GM20431 (cell line): ENCODE measurements around the gene PIP4K2A.

Experiments used
- in situ Hi-C: fragments of 300-500 bp; cut with MseI, MboI; formaldehyde crosslinking; loops from one replicate; pipeline ENCODE4 v1.15.0; 2020; ENCODE audit warnings: low sequenced_read_pairs; ENCODE audit not compliant: unreplicated experiment

PIP4K2A gene

GRCh38 chr10:22647244-22647643, 67.1 kb downstream of the PIP4K2A start:
- in situ Hi-C loops, result no loop called here

DNA sequence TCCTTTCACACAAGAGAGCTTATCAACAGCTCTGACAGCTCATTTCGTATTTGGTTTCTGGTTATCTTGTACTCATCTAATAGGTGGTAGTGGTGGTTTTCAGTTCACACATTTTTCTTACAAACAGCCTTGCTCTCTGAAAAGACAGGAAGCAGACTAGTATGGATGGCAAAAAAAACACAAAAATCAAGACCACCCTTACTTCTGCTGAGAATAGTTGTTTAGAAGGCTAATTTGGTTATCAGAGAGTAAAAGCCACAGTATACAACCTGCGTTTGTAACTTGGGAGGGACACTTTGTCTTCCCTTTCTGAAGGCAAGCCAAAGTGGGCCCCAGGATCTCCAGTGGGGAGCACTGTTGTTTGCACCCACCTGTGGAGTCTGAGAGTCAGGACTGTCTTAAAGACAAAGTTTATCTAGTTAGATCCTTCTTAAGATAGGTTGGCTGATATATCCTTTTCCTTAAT, 68.0 kb downstream of the PIP4K2A start:
- in situ Hi-C loops, result no loop called here

DNA sequence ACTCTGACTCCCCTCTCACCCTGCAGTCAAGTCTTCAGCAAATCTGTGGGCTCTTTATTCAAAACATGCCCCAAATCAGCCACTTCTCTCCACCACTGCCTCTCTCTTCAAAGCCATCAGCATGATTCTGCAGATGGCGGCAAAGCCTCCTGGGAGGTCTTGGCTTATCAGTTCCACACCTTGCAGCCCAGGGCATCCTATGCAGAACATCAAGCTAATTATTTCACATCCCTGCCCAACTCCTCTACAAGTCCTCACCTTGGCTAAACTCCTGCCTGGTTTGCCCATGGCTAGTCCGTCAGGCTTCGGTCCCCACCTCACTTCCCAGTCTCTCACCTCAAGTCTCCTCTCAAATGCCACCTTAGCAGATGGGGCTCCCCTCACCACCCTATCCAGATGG, 70.2 kb downstream of the PIP4K2A start:
- in situ Hi-C loops, result no loop called here

DNA sequence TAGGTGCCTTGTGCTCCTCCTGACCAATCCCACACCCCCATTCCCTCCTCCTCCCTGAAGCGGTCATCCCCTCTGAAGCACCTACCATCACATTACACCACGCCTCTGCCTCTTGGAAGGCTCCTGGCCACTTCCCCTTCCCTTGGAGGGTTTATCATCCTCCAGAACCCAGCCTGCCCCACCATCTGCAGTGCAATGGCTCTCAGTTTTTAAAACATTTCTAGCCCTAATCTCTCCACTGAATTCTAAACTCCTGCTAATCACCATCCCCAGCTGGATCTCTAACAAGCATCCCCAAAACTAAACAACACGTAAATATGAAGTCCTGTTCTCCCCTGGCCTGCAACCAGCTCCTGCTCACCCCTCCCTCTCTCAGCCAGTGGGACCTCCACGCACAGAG, 70.6 kb downstream of the PIP4K2A start:
- in situ Hi-C loops, result no loop called here

DNA sequence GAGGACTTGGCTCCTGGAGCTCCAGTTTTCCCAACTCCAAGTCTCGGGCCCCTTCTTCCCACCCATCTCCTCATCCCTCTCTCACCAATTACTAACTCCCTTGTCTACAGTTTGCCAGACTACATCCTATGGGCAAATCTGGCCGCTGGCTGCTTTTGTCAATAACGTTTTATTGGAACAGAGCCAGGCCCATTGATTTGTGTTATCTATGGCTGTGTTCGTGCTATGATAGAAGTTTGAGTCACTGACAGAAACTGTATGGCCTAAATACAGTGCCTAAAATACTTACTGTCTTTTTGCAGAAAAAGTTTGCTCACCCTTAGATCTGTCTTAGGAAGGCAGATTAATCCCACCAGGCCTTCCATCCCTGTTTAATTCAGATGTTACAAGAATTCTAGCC, 71.3 kb downstream of the PIP4K2A start:
- in situ Hi-C loops, result no loop called here

DNA sequence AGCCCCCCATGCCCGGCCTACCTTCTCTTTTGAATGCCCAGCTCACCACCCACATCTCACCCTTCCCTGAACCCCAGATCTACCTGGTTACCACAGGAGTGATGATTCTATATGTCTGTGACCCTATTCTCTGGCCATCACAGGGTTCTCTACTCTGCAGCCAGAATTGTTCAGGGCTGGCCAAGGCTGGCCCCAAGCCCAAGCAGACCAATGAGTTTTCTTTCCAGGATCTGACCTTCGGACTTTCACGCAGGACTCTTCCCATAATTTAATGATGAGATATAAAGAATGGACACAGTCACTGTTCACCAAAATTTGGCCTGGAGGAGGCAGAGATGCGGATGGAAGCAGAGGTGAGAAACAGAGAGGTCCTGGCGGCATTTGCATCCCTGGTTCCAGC, 72.6 kb downstream of the PIP4K2A start:
- in situ Hi-C loops, result no loop called here

- in situ Hi-C loops, result no loop called here
These were observed 74.0 kb downstream of the PIP4K2A start for GRCh38 chr10:22640359-22640758.

DNA sequence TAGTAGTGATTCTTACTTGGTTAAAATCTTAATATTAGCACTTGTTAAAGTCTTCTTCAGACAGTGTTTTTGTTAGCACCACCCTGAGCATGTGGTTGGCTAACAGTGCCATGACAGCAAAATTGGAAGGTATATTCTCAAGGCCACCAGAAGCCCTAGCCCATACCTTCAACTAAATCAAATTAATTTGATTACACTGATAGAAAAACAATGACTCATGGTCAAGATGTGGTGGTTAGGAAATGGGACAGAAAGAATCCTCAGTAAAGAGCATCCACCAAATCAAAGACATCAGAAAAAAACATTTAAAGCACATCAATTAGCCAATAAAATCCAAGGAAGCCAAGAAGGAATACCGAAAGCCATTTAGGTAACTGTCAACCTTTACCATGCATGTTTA, 75.5 kb downstream of the PIP4K2A start:
- in situ Hi-C loops, result no loop called here

DNA sequence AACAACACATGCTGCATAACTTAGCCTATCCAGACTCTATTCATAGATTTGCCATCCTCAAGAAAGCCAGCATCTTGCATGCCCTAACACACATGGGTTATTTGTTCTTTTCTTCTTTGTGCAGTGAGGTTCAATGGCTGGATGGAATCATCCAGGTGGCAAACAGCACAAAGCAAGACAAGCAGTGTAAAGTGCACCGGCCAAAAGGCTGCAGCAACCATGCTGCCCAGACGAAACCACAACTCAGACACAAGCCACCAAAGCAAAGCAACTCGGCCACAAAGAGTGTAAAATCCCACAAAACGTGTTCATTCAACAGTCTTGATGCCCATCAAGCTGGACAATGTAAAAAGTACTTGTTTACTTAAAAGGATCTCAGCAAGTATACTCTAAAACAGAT, 76.9 kb downstream of the PIP4K2A start:
- in situ Hi-C loops, result no loop called here

GRCh38 chr10:22635650-22636049, 78.7 kb downstream of the PIP4K2A start:
- in situ Hi-C loops, result no loop called here

DNA sequence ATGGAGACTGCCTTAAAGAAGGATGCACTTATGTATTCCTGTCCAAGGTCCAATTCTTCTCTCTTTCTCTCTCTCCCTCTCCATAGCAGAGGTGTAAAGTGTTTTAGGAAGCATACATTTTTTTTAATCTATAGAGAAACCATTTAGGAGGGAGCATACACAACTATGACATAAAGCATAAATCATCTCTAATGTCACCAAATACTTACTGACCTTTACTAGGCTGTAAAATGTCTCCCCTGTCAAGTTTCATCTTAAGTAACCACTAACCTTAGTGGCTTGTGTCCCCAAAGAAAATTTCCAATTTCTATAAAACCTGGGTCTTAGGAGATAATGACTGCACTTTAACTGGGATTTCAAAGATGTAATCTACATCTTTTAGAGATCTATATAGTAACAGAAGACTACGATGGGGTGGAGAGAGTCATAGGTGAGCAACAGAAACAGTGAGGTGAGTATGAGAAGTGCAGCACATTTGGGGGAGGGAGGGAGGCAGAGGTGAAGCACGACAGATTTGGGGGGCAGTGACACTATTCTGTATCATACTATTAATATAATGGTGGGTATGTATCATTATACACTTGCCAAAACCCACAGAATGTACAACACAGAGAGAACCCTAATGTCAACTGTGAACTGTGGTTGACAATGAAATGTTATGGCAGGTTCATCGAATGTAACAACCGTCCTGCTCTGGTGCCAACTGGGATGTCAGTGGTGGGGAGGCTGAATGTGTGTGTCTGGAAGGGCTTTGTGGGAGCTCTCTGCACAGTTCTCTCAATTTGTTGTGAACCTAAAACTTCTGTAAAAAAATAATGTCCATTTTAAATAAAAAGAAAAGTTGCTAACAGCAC, 79.5 kb downstream of the PIP4K2A start:
- in situ Hi-C loops, result no loop called here

GRCh38 chr10:22634093-22634492, 80.3 kb downstream of the PIP4K2A start:
- in situ Hi-C loops, result no loop called here

DNA sequence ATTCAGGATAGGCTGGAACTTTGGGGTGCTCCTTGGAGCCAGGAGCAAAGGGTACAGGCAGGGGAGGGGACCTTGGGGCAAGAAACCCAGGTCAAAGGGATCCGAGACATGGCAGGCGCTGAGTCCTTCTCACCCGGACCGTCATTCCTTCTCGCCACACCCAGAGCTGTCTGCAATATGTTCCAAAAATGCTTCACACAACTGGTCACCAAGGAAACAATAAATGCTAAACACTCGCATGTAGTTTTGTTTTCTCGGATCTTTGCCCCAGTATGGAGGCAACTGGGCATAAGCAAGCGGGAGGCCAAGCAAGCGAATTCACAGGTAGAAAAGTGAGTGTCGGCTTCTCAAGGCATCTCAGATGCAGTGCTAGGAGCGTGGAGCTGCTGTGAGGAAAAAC, 80.8 kb downstream of the PIP4K2A start:
- in situ Hi-C loops, result no loop called here

GRCh38 chr10:22633106-22633505, 81.3 kb downstream of the PIP4K2A start:
- in situ Hi-C loops, result no loop called here

GRCh38 chr10:22631646-22632278, 82.6 kb downstream of the PIP4K2A start:
- in situ Hi-C loops, result no loop called here

DNA sequence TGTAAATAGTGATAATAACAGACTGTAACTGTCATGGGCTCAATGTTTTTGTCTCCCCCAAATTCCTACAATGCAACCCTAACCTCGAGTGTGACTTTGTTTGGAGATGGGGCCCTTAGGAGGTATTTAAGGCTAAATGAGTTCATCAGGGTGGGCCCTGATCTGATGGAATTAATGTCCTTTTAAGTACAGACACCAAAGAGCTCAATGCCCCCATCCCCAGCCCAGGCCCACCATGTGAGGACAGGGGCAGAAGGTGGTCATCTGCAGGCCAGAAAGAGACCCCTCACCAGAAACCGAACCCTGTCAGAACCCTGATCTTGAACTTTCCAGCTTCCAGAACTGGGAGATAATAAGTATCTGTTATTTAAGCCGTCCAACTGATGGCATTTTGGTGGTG, 83.2 kb downstream of the PIP4K2A start:
- in situ Hi-C loops, result no loop called here

- in situ Hi-C loops, result no loop called here
These were observed 83.9 kb downstream of the PIP4K2A start for GRCh38 chr10:22630234-22631174.

DNA sequence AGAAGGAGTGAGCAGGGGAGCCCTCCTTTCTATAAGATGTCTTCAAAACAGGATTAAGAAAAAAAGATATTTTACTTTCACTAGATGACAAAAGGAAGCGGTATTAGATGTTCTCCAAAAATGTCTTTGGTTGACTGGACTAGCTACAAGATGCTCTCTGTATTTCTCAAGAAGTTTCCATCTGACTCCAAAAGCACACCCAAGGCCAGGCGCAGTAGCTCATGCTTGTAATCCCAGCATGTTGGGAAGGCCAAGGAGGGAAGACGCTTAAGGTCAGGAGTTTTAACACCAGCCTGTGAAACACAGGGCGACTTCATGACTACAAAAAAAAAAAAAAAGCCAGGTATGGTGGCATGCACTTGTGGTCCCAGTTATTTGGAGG, 84.5 kb downstream of the PIP4K2A start:
- in situ Hi-C loops, result no loop called here

- in situ Hi-C loops, result no loop called here
These were observed 85.3 kb downstream of the PIP4K2A start for GRCh38 chr10:22629126-22629525.

DNA sequence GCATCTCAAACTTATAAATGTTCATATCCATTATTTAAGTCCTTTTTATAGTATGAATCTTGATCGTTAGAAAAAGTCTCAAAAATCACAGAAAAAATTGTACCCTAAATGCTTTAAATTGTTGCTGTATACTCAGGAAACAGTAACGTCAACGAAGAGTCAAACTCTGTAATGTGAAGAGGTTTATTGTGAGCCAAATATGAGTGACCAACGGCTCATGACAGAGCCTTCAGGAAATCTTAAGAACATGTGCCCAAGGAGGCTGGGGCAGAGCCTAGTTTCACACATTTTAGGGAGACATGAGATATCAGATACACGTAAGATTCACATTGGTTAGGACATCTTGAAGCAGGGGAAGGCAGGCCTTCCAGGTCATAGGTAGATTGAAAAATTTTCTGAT, 86.1 kb downstream of the PIP4K2A start:
- in situ Hi-C loops, result no loop called here

DNA sequence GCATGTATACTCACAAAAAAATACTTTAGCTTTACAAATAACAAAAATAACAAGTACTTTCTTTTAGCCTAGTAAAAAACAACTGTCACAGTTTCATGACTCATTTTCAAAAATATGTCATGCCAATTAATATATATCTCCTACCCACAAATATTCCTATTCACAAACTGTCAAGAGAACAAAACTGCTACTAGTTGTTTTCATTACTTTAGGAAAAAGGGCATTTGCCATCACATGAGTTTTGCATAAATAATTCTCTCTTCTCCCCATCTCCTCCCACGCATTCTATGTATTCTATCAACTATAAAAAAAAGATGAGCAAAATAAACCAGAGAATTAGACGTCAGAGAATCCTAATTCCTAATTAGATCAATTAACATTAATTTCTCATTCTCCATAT, 87.6 kb downstream of the PIP4K2A start:
- in situ Hi-C loops, result no loop called here
